ENCODE results near the gene RASD2. TPM values are rescaled to one million over a fixed set of nuclear protein-coding genes. Genes with fewer than 3 reads are reported as not detected.

The RASD2 gene
- polyA plus RNA-seq, 1 donor: 4.7 TPM

- no peak for DNase-seq
- no peaks in the 10 kb centered on the region for H3K36me3 ChIP-seq (ENCODE audit: control insufficient read depth, insufficient read depth, low read length)
- no peak overlapping the region for H3K4me3 ChIP-seq (ENCODE audit: low read length)
- no peaks in the 10 kb centered on the region for H3K4me1 ChIP-seq (ENCODE audit: control insufficient read depth, insufficient read depth, low read length)
- H3K9me3 ChIP-seq (ENCODE audit: control insufficient read depth, low read depth, low read length): no peaks in the 10 kb centered on the region
- H3K27ac ChIP-seq (ENCODE audit: low read length): no peak overlapping the region
- 44% methylated on average over 1 of the region's 11 CpGs for WGBS (ENCODE audit: insufficient coverage, low lambda C conversion rate)
- H3K27me3 ChIP-seq (ENCODE audit: control insufficient read depth, insufficient read depth, low read length): peaks cover 16% of the 10 kb centered on the region
These were observed 8.7 kb downstream of the RASD2 start for GRCh38 chr22:35549328-35549727.

- no peaks in the 10 kb centered on the region for H3K4me1 ChIP-seq (ENCODE audit: control insufficient read depth, insufficient read depth, low read length)
- WGBS (ENCODE audit: insufficient coverage, low lambda C conversion rate): no CpG with 5 or more reads among the region's 43 CpGs
- H3K36me3 ChIP-seq (ENCODE audit: control insufficient read depth, insufficient read depth, low read length): no peaks in the 10 kb centered on the region
- no peaks in the 10 kb centered on the region for H3K9me3 ChIP-seq (ENCODE audit: control insufficient read depth, low read depth, low read length)
- DNase-seq: no peak
- H3K27me3 ChIP-seq (ENCODE audit: control insufficient read depth, insufficient read depth, low read length): peaks cover 10% of the 10 kb centered on the region
- H3K27ac ChIP-seq (ENCODE audit: low read length): no peak overlapping the region
- no peak overlapping the region for H3K4me3 ChIP-seq (ENCODE audit: low read length)
These were observed 11.0 kb downstream of the RASD2 start for GRCh38 chr22:35551549-35552177.

- no peaks in the 10 kb centered on the region for H3K9me3 ChIP-seq (ENCODE audit: control insufficient read depth, low read depth, low read length)
- H3K4me1 ChIP-seq (ENCODE audit: control insufficient read depth, insufficient read depth, low read length): no peaks in the 10 kb centered on the region
- no CpG with 5 or more reads among the region's 13 CpGs for WGBS (ENCODE audit: insufficient coverage, low lambda C conversion rate)
- H3K27me3 ChIP-seq (ENCODE audit: control insufficient read depth, insufficient read depth, low read length): peaks cover 10% of the 10 kb centered on the region
- H3K36me3 ChIP-seq (ENCODE audit: control insufficient read depth, insufficient read depth, low read length): no peaks in the 10 kb centered on the region
- DNase-seq: peak in 1 of 2 donors; percentile 28
- H3K27ac ChIP-seq (ENCODE audit: low read length): no peak overlapping the region
- no peak overlapping the region for H3K4me3 ChIP-seq (ENCODE audit: low read length)
These were observed 11.7 kb downstream of the RASD2 start for GRCh38 chr22:35552196-35552842.

GRCh38 chr22:35552846-35553245 lies 12.2 kb downstream of the RASD2 start:
- Histone ChIP-seq H3K4me3 (ENCODE audit: low read length) (no peak overlapping the region), H3K4me1 (ENCODE audit: control insufficient read depth, insufficient read depth, low read length) (no peaks in the 10 kb centered on the region), H3K9me3 (ENCODE audit: control insufficient read depth, low read depth, low read length) (no peaks in the 10 kb centered on the region), H3K27me3 (ENCODE audit: control insufficient read depth, insufficient read depth, low read length) (peaks cover 9% of the 10 kb centered on the region), H3K36me3 (ENCODE audit: control insufficient read depth, insufficient read depth, low read length) (no peaks in the 10 kb centered on the region), H3K27ac (ENCODE audit: low read length) (no peak overlapping the region)
- no peak for DNase-seq
- WGBS (ENCODE audit: insufficient coverage, low lambda C conversion rate): no CpG with 5 or more reads among the region's 11 CpGs

GRCh38 chr22:35553341-35553740 lies 12.7 kb downstream of the RASD2 start:
- Histone ChIP-seq H3K27me3 (ENCODE audit: control insufficient read depth, insufficient read depth, low read length) (peaks cover 7% of the 10 kb centered on the region), H3K4me3 (ENCODE audit: low read length) (no peak overlapping the region), H3K9me3 (ENCODE audit: control insufficient read depth, low read depth, low read length) (no peaks in the 10 kb centered on the region), H3K36me3 (ENCODE audit: control insufficient read depth, insufficient read depth, low read length) (no peaks in the 10 kb centered on the region), H3K4me1 (ENCODE audit: control insufficient read depth, insufficient read depth, low read length) (no peaks in the 10 kb centered on the region), H3K27ac (ENCODE audit: low read length) (no peak overlapping the region)
- DNase-seq: no peak
- WGBS (ENCODE audit: insufficient coverage, low lambda C conversion rate): no CpG with 5 or more reads among the region's 2 CpGs

GRCh38 chr22:35554297-35554845 lies 13.7 kb downstream of the RASD2 start:
- no peak overlapping the region for H3K27ac ChIP-seq (ENCODE audit: low read length)
- WGBS (ENCODE audit: insufficient coverage, low lambda C conversion rate): no CpG with 5 or more reads among the region's 10 CpGs
- no peaks in the 10 kb centered on the region for H3K9me3 ChIP-seq (ENCODE audit: control insufficient read depth, low read depth, low read length)
- H3K4me3 ChIP-seq (ENCODE audit: low read length): no peak overlapping the region
- no peak for DNase-seq
- no peaks in the 10 kb centered on the region for H3K4me1 ChIP-seq (ENCODE audit: control insufficient read depth, insufficient read depth, low read length)
- peaks cover 2% of the 10 kb centered on the region for H3K27me3 ChIP-seq (ENCODE audit: control insufficient read depth, insufficient read depth, low read length)
- H3K36me3 ChIP-seq (ENCODE audit: control insufficient read depth, insufficient read depth, low read length): no peaks in the 10 kb centered on the region

- Histone ChIP-seq H3K9me3 (ENCODE audit: control insufficient read depth, low read depth, low read length) (no peaks in the 10 kb centered on the region), H3K4me1 (ENCODE audit: control insufficient read depth, insufficient read depth, low read length) (no peaks in the 10 kb centered on the region), H3K27me3 (ENCODE audit: control insufficient read depth, insufficient read depth, low read length) (peaks cover 4% of the 10 kb centered on the region), H3K27ac (ENCODE audit: low read length) (no peak overlapping the region), H3K36me3 (ENCODE audit: control insufficient read depth, insufficient read depth, low read length) (no peaks in the 10 kb centered on the region), H3K4me3 (ENCODE audit: low read length) (no peak overlapping the region)
- no CpG with 5 or more reads among the region's 13 CpGs for WGBS (ENCODE audit: insufficient coverage, low lambda C conversion rate)
- no peak for DNase-seq
These were observed 14.9 kb downstream of the RASD2 start for GRCh38 chr22:35555483-35555890.

- Histone ChIP-seq H3K4me1 (ENCODE audit: control insufficient read depth, insufficient read depth, low read length) (no peaks in the 10 kb centered on the region), H3K27me3 (ENCODE audit: control insufficient read depth, insufficient read depth, low read length) (peaks cover 8% of the 10 kb centered on the region), H3K27ac (ENCODE audit: low read length) (no peak overlapping the region), H3K9me3 (ENCODE audit: control insufficient read depth, low read depth, low read length) (no peaks in the 10 kb centered on the region), H3K4me3 (ENCODE audit: low read length) (no peak overlapping the region), H3K36me3 (ENCODE audit: control insufficient read depth, insufficient read depth, low read length) (no peaks in the 10 kb centered on the region)
- no peak for DNase-seq
- WGBS (ENCODE audit: insufficient coverage, low lambda C conversion rate): no CpG with 5 or more reads among the region's 10 CpGs
These were observed 15.4 kb downstream of the RASD2 start for GRCh38 chr22:35555946-35556547.

GRCh38 chr22:35556666-35557065 lies 16.0 kb downstream of the RASD2 start:
- 60% methylated on average over 2 of the region's 5 CpGs for WGBS (ENCODE audit: insufficient coverage, low lambda C conversion rate)
- Histone ChIP-seq H3K9me3 (ENCODE audit: control insufficient read depth, low read depth, low read length) (no peaks in the 10 kb centered on the region), H3K27me3 (ENCODE audit: control insufficient read depth, insufficient read depth, low read length) (peaks cover 8% of the 10 kb centered on the region), H3K4me3 (ENCODE audit: low read length) (no peak overlapping the region), H3K27ac (ENCODE audit: low read length) (no peak overlapping the region), H3K4me1 (ENCODE audit: control insufficient read depth, insufficient read depth, low read length) (no peaks in the 10 kb centered on the region), H3K36me3 (ENCODE audit: control insufficient read depth, insufficient read depth, low read length) (no peaks in the 10 kb centered on the region)
- no peak for DNase-seq

GRCh38 chr22:35558031-35558430 lies 17.4 kb downstream of the RASD2 start:
- no peaks in the 10 kb centered on the region for H3K9me3 ChIP-seq (ENCODE audit: control insufficient read depth, low read depth, low read length)
- H3K27ac ChIP-seq (ENCODE audit: low read length): no peak overlapping the region
- H3K27me3 ChIP-seq (ENCODE audit: control insufficient read depth, insufficient read depth, low read length): peaks cover 6% of the 10 kb centered on the region
- H3K36me3 ChIP-seq (ENCODE audit: control insufficient read depth, insufficient read depth, low read length): no peaks in the 10 kb centered on the region
- H3K4me1 ChIP-seq (ENCODE audit: control insufficient read depth, insufficient read depth, low read length): no peaks in the 10 kb centered on the region
- WGBS (ENCODE audit: insufficient coverage, low lambda C conversion rate): no CpG with 5 or more reads among the region's 5 CpGs
- DNase-seq: no peak
- H3K4me3 ChIP-seq (ENCODE audit: low read length): no peak overlapping the region

All from large intestine (tissue), 3 donors.